ENCODE data around the gene LIN52. TPM values are rescaled to one million over a fixed set of nuclear protein-coding genes. Genes with fewer than 3 reads are reported as not detected.

LIN52 gene
- total and polyA plus RNA-seq, 5 donors from 2014 or later: 11.1 to 14.9 (median 14.1) TPM

DNA sequence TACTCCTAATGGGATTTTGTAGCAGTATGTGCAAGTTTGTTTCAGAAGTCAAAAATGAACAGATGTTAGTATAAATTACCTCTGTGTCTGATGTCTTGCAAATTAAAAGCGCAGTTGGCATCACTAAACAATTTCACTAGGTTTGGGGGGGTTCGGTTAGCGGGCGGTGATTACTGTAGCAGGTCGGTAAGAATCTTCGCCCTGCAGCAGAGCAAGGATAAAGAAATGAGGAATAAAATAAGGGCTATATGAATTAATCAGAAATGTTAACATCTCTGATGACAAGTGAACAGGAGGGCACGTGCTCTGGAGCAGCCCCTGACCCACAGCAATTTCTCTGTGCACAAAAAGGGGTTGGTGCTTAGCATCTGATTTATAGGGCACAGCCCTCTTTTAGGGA lies 110.9 kb downstream of the LIN52 start:
- Mint-ChIP-seq H3K27me3 (no peaks in the 10 kb centered on the region), H3K27ac (peak overlapping the region in 1 of 3 donors; percentile 73), H3K4me3 (no peak overlapping the region), H3K36me3 (peaks cover 24% of the 10 kb centered on the region), H3K4me1 (no peaks in the 10 kb centered on the region), H3K9me3 (no peaks in the 10 kb centered on the region)
- no peak overlapping the region for H3K4me3 ChIP-seq (ENCODE audit: low read depth, low read length)
- H3K27me3 ChIP-seq (ENCODE audit: control insufficient read depth, insufficient read depth, low read length): no peaks in the 10 kb centered on the region
- no peaks in the 10 kb centered on the region for H3K9me3 ChIP-seq (ENCODE audit: control insufficient read depth in 2 of 2, low read length in 2 of 2)
- peaks cover 9% of the 10 kb centered on the region for H3K36me3 ChIP-seq (ENCODE audit: control insufficient read depth, insufficient read depth, low read length)
- H3K4me1 ChIP-seq (ENCODE audit: control insufficient read depth, insufficient read depth, low read length, poor library complexity, severe bottlenecking): no peaks in the 10 kb centered on the region
- H3K27ac ChIP-seq (ENCODE audit: insufficient read depth, low read length, poor library complexity, severe bottlenecking): no peak overlapping the region
- DNase-seq (no peak), ATAC-seq (ENCODE audit: low read depth in 2 of 2) (no peak)

DNA sequence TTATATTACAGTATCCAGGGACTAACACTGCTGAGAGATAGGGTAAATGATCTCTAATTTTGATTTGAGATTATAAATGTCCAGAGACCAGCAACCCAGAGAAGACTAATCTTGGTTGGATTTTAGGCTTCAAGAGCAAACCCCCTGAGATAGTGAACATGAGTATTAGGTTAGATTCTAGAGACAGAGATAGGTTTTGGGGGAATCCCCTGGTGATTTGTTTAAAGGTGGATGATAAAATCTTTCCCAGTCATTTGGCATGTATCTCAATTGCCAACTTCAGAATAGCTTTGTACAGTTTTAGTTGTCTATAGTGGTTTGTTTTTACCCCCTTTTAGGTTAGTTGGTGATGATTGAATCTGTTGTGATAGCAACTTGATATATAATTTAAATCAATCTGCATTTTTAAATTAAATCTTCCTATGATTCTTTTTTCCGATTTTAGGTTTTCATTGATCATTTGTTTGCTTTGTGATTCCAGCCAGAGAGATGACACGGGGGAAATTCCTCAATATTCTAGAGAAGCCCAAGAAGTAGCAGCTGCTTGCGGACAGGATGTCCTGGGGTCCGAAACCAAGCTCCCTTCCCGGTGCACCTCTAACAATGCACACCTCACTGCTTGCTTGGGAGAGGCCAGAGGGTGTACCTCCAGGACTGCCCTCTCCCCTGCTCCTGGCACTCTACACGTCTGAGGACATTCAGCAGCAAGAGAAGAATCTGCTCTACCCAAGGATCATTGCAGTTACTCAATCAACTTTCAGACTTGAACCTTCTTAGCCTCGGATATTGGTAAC lies 113.9 kb downstream of the LIN52 start:
- H3K27me3 Mint-ChIP-seq: no peaks in the 10 kb centered on the region
- Histone ChIP-seq H3K4me1 (ENCODE audit: control insufficient read depth, insufficient read depth, low read length, poor library complexity, severe bottlenecking) (no peaks in the 10 kb centered on the region), H3K4me3 (ENCODE audit: low read depth, low read length) (no peak overlapping the region), H3K9me3 (ENCODE audit: control insufficient read depth in 2 of 2, low read length in 2 of 2) (no peaks in the 10 kb centered on the region), H3K27me3 (ENCODE audit: control insufficient read depth, insufficient read depth, low read length) (no peaks in the 10 kb centered on the region), H3K36me3 (ENCODE audit: control insufficient read depth, insufficient read depth, low read length) (peaks cover 9% of the 10 kb centered on the region), H3K27ac (ENCODE audit: insufficient read depth, low read length, poor library complexity, severe bottlenecking) (no peak overlapping the region)
- H3K9me3 Mint-ChIP-seq: no peaks in the 10 kb centered on the region
- no peak overlapping the region for H3K27ac Mint-ChIP-seq
- no peaks in the 10 kb centered on the region for H3K4me1 Mint-ChIP-seq
- no peak overlapping the region for H3K4me3 Mint-ChIP-seq
- no peak for ATAC-seq (ENCODE audit: low read depth in 2 of 2)
- DNase-seq: no peak
- peaks cover 32% of the 10 kb centered on the region for H3K36me3 Mint-ChIP-seq

DNA sequence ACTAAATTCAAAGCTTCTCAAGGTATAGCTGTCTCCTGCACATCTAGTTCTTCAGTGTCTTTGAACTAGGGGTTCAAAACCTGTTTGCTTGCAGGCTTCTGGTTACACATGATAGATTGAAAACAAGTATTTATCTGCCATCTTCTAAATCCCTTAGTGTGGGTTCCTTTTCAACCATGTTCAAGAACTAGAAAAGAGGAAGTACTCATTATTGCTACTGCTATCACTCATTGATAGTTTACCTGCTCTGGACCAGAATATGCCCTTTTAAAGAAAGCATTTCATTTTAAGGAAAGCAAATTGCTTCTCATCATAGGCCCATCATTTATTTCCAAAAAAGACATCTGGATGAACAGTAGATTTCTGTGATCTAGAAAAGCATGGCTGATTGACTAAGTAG lies 117.4 kb downstream of the LIN52 start:
- no peaks in the 10 kb centered on the region for H3K4me1 Mint-ChIP-seq
- Histone ChIP-seq H3K36me3 (ENCODE audit: control insufficient read depth, insufficient read depth, low read length) (peaks cover 9% of the 10 kb centered on the region), H3K27ac (ENCODE audit: insufficient read depth, low read length, poor library complexity, severe bottlenecking) (no peak overlapping the region), H3K4me3 (ENCODE audit: low read depth, low read length) (no peak overlapping the region), H3K27me3 (ENCODE audit: control insufficient read depth, insufficient read depth, low read length) (no peaks in the 10 kb centered on the region), H3K4me1 (ENCODE audit: control insufficient read depth, insufficient read depth, low read length, poor library complexity, severe bottlenecking) (no peaks in the 10 kb centered on the region), H3K9me3 (ENCODE audit: control insufficient read depth in 2 of 2, low read length in 2 of 2) (no peaks in the 10 kb centered on the region)
- ATAC-seq (ENCODE audit: low read depth in 2 of 2): no peak
- H3K27ac Mint-ChIP-seq: no peak overlapping the region
- DNase-seq: no peak
- peaks cover 36% of the 10 kb centered on the region for H3K36me3 Mint-ChIP-seq
- no peaks in the 10 kb centered on the region for H3K9me3 Mint-ChIP-seq
- no peaks in the 10 kb centered on the region for H3K27me3 Mint-ChIP-seq
- H3K4me3 Mint-ChIP-seq: no peak overlapping the region

DNA sequence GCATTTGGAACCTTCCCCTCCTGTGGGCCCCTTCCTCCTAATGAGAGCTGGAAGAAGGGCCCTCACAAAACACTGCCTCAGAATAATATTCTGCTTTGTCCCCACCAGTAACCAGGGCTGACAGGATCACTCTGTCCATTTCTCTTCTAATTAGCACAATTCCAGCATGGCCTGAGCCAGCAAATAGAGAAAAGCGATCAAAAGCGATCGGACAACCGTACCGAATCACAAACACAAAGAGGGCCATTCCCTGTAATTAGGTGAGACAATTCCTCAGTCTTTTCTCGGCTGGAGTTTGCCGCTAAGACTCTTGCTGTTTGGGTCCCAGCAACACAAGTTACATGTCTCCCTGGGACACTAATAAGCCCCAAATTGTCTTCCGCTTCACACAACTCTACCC lies 118.9 kb downstream of the LIN52 start:
- DNase-seq (no peak), ATAC-seq (ENCODE audit: low read depth in 2 of 2) (no peak)
- Histone ChIP-seq H3K4me3 (ENCODE audit: low read depth, low read length) (no peak overlapping the region), H3K27ac (ENCODE audit: insufficient read depth, low read length, poor library complexity, severe bottlenecking) (no peak overlapping the region), H3K4me1 (ENCODE audit: control insufficient read depth, insufficient read depth, low read length, poor library complexity, severe bottlenecking) (no peaks in the 10 kb centered on the region), H3K27me3 (ENCODE audit: control insufficient read depth, insufficient read depth, low read length) (no peaks in the 10 kb centered on the region), H3K9me3 (ENCODE audit: control insufficient read depth in 2 of 2, low read length in 2 of 2) (no peaks in the 10 kb centered on the region), H3K36me3 (ENCODE audit: control insufficient read depth, insufficient read depth, low read length) (peaks cover 9% of the 10 kb centered on the region)
- H3K27ac Mint-ChIP-seq: no peak overlapping the region
- H3K9me3 Mint-ChIP-seq: no peaks in the 10 kb centered on the region
- no peaks in the 10 kb centered on the region for H3K4me1 Mint-ChIP-seq
- peaks cover 2% of the 10 kb centered on the region for H3K27me3 Mint-ChIP-seq
- peaks cover 36% of the 10 kb centered on the region for H3K36me3 Mint-ChIP-seq
- no peak overlapping the region for H3K4me3 Mint-ChIP-seq

DNA sequence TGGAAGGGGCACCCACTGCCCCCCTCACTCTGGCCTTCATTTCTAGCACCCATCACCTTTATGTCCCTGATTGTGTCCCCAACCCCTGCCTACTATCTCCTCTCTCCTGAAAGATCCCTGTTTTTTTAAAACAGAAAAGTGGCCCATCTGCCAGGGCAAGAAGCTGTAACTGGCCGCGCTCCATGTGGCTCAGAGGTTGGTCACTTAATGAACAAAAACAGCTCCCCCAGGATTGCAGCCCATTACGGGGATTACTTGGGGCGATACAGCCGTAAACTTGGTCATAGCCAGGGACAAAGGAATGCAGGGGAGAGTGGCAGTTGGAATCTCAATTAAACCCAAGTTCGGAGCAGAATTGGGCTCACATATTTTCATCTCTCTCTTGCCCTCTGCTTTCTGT lies 119.7 kb downstream of the LIN52 start:
- H3K4me1 Mint-ChIP-seq: no peaks in the 10 kb centered on the region
- Histone ChIP-seq H3K36me3 (ENCODE audit: control insufficient read depth, insufficient read depth, low read length) (peaks cover 2% of the 10 kb centered on the region), H3K27ac (ENCODE audit: insufficient read depth, low read length, poor library complexity, severe bottlenecking) (no peak overlapping the region), H3K4me1 (ENCODE audit: control insufficient read depth, insufficient read depth, low read length, poor library complexity, severe bottlenecking) (no peaks in the 10 kb centered on the region), H3K4me3 (ENCODE audit: low read depth, low read length) (no peak overlapping the region), H3K27me3 (ENCODE audit: control insufficient read depth, insufficient read depth, low read length) (peaks cover 2% of the 10 kb centered on the region), H3K9me3 (ENCODE audit: control insufficient read depth in 2 of 2, low read length in 2 of 2) (no peaks in the 10 kb centered on the region)
- no peak for ATAC-seq (ENCODE audit: low read depth in 2 of 2)
- no peak for DNase-seq
- no peak overlapping the region for H3K4me3 Mint-ChIP-seq
- H3K9me3 Mint-ChIP-seq: no peaks in the 10 kb centered on the region
- peaks cover 5% of the 10 kb centered on the region for H3K27me3 Mint-ChIP-seq
- peaks cover 28% of the 10 kb centered on the region for H3K36me3 Mint-ChIP-seq
- H3K27ac Mint-ChIP-seq: peak overlapping the region in 1 of 3 donors; percentile 49

DNA sequence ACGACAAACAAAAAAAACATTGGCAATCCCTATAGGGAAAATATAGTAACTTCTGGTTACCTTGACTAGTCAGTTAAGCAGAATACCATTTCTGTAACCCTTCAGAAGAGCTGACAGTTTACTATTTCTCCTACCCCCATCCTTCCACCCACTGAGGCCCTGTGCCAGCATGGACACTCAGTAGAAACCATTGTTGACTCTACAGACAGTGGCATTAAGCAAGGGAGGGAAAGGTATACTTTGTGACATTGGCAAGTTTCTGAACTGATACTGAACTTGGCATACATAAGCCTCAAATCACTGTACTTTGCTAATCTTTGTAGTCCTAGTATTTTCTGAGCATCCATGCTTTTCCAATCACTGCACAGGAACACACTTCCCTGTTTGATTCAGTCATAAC lies 121.1 kb downstream of the LIN52 start:
- ATAC-seq (ENCODE audit: low read depth in 2 of 2): no peak
- Mint-ChIP-seq H3K4me1 (no peaks in the 10 kb centered on the region), H3K9me3 (no peaks in the 10 kb centered on the region), H3K27ac (no peak overlapping the region), H3K36me3 (peaks cover 18% of the 10 kb centered on the region), H3K27me3 (peaks cover 5% of the 10 kb centered on the region), H3K4me3 (no peak overlapping the region)
- Histone ChIP-seq H3K27me3 (ENCODE audit: control insufficient read depth, insufficient read depth, low read length) (peaks cover 2% of the 10 kb centered on the region), H3K4me1 (ENCODE audit: control insufficient read depth, insufficient read depth, low read length, poor library complexity, severe bottlenecking) (no peaks in the 10 kb centered on the region), H3K36me3 (ENCODE audit: control insufficient read depth, insufficient read depth, low read length) (no peaks in the 10 kb centered on the region), H3K4me3 (ENCODE audit: low read depth, low read length) (no peak overlapping the region), H3K27ac (ENCODE audit: insufficient read depth, low read length, poor library complexity, severe bottlenecking) (no peak overlapping the region), H3K9me3 (ENCODE audit: control insufficient read depth in 2 of 2, low read length in 2 of 2) (no peaks in the 10 kb centered on the region)
- DNase-seq: no peak

DNA sequence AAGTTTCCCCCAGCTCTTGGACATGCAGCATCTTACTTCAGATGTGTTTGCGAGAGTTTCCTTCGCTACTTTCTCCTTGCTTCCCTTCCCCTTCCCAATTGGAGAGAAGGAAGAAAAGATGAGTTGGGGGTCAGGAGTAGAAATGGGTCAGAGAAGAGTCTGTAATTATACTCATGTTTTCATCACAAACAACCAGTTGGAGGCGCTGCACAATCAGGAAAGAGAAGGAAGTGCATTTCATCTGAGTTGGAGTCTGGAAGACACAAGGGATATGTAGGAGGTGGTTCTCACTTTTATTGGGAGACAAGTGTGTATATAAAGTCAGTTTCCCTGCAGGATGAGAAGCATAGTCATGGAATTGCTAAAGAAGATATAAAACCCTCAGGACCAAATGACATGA lies 123.2 kb downstream of the LIN52 start:
- no peak for ATAC-seq (ENCODE audit: low read depth in 2 of 2)
- Mint-ChIP-seq H3K27ac (no peak overlapping the region), H3K4me1 (no peaks in the 10 kb centered on the region), H3K9me3 (no peaks in the 10 kb centered on the region), H3K36me3 (peaks cover 6% of the 10 kb centered on the region), H3K27me3 (peaks cover 6% of the 10 kb centered on the region), H3K4me3 (no peak overlapping the region)
- no peak overlapping the region for H3K4me3 ChIP-seq (ENCODE audit: low read depth, low read length)
- peaks cover 2% of the 10 kb centered on the region for H3K27me3 ChIP-seq (ENCODE audit: control insufficient read depth, insufficient read depth, low read length)
- H3K36me3 ChIP-seq (ENCODE audit: control insufficient read depth, insufficient read depth, low read length): no peaks in the 10 kb centered on the region
- H3K4me1 ChIP-seq (ENCODE audit: control insufficient read depth, insufficient read depth, low read length, poor library complexity, severe bottlenecking): no peaks in the 10 kb centered on the region
- H3K27ac ChIP-seq (ENCODE audit: insufficient read depth, low read length, poor library complexity, severe bottlenecking): no peak overlapping the region
- no peak for DNase-seq
- H3K9me3 ChIP-seq (ENCODE audit: control insufficient read depth in 2 of 2, low read length in 2 of 2): no peaks in the 10 kb centered on the region

DNA sequence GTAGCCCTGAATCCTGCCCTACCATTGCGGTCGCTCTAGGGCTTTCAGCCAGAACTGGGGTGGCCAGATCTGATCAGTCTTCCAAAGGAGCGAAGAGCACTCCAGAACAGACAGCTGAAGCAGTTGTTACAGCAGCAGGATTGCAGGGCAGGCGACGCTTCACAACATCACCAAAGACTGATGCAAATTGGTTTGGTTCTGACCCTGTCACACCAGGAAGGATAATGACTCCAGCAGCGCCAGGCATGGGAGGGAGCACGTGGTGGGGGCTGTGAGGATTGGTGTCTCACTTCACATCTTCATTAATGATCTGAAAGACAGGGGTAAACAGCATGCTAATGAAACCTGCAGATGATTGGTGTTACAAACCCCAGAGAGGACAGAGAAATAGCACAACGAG lies 123.9 kb downstream of the LIN52 start:
- no peak for ATAC-seq (ENCODE audit: low read depth in 2 of 2)
- H3K36me3 Mint-ChIP-seq: peaks cover 4% of the 10 kb centered on the region
- DNase-seq: no peak
- no peaks in the 10 kb centered on the region for H3K4me1 ChIP-seq (ENCODE audit: control insufficient read depth, insufficient read depth, low read length, poor library complexity, severe bottlenecking)
- no peak overlapping the region for H3K27ac Mint-ChIP-seq
- H3K27me3 Mint-ChIP-seq: peaks cover 10% of the 10 kb centered on the region
- no peaks in the 10 kb centered on the region for H3K9me3 ChIP-seq (ENCODE audit: control insufficient read depth in 2 of 2, low read length in 2 of 2)
- H3K27ac ChIP-seq (ENCODE audit: insufficient read depth, low read length, poor library complexity, severe bottlenecking): no peak overlapping the region
- H3K27me3 ChIP-seq (ENCODE audit: control insufficient read depth, insufficient read depth, low read length): peaks cover 2% of the 10 kb centered on the region
- no peak overlapping the region for H3K4me3 Mint-ChIP-seq
- H3K4me1 Mint-ChIP-seq: no peaks in the 10 kb centered on the region
- H3K36me3 ChIP-seq (ENCODE audit: control insufficient read depth, insufficient read depth, low read length): no peaks in the 10 kb centered on the region
- no peaks in the 10 kb centered on the region for H3K9me3 Mint-ChIP-seq
- H3K4me3 ChIP-seq (ENCODE audit: low read depth, low read length): no peak overlapping the region
